Body of pancreas (tissue), 4 donors: Measurements from ENCODE around the gene CPNE7. TPM values are rescaled to one million over a fixed set of nuclear protein-coding genes. Genes with fewer than 3 reads are reported as not detected.

Experiments
- ATAC-seq: fragments of 150-250 bp; one replicate; pipeline ENCODE4 v1.9.1; 2016
- DNase-seq, 4 donors: peaks; one replicate each; pipeline ENCODE4 v3.0.0-alpha.2; 2019
- H3K27ac ChIP-seq, 4 donors: fragments of 200-600 bp; sonication (generic); 1 replicate in 3 of 4; 2 replicates in 1 of 4; pipeline versions ENCODE4 v1.5.1 to v1.6.1; 2016 to 2019; ENCODE audit warnings: mild to moderate bottlenecking in 1 of 4, mixed read lengths in 1 of 4, moderate library complexity in 1 of 4
- H3K27me3 ChIP-seq, 2 donors: fragments of 200-600 bp; sonication (generic); one replicate each; pipeline ENCODE4 v1.6.0; 2016; ENCODE audit warnings: mild to moderate bottlenecking in 1 of 2
- H3K36me3 ChIP-seq, 2 donors: fragments of 200-600 bp; sonication (generic); replicated peaks in 1 of 2; 2 replicates each; pipeline ENCODE4 v1.5.1; 2016; ENCODE audit warnings: low read depth in 2 of 2; ENCODE audit not compliant: insufficient read depth in 1 of 2
- H3K4me1 ChIP-seq: fragments of 200-600 bp; sonication (generic); one replicate; pipeline ENCODE4 v1.6.0; 2016
- H3K4me3 ChIP-seq, 2 donors: fragments of 200-600 bp; sonication (generic); 1 replicate in 1 of 2; 2 replicates in 1 of 2; pipeline ENCODE4 v1.5.1; 2016 to 2019
- H3K9me3 ChIP-seq, 3 donors: fragments of 200-600 bp; sonication (generic); 1 replicate in 2 of 3; 2 replicates in 1 of 3; pipeline ENCODE4 v1.5.1; 2016
- POLR2A ChIP-seq, 3 donors: fragments of 450-650 bp; IDR thresholded peaks; one replicate each; pipeline ENCODE4 v1.6.1; 2016; ENCODE audit warnings: antibody characterized with exemption in 3 of 3, mild to moderate bottlenecking in 2 of 3
- WGBS, 2 donors: methylation state at CpG; one replicate each; pipeline ENCODE4 v1.1.5; 2017; 5-methylcytosine and 5-hydroxymethylcytosine counted together
- intact Hi-C: fragments of 100-400 bp; cut with DNase I; formaldehyde crosslinking; loops from one replicate; pipeline ENCODE4 v1.15.1; 2023
- total RNA-seq, 2 donors: library from RNA; depleted of rRNA; stranded (reverse); fragments of >200 nt; gene quantifications; one replicate each; pipeline ENCODE4 v1.1.0, GENCODE V29; 2016
- TF ChIP-seq, protein P1 (sequence below), 7 experiments: fragments of 450-650 bp in 4 of 7; fragments of 200-600 bp in 3 of 7; sonication (generic) in 3 of 7; IDR thresholded peaks; one replicate each; pipeline ENCODE4 v1.5.1; 2016 to 2019; ENCODE audit warnings: antibody characterized with exemption in 7 of 7

The CPNE7 gene
- total RNA-seq, 2 donors from 2014 or later, result 2.1 TPM; not detected in 1

GRCh38 chr16:89612415-89613166 is 37.0 kb downstream of the CPNE7 start:
- intact Hi-C loops, result no loop called here
- no peaks in the 10 kb centered on the region for H3K36me3 ChIP-seq
- DNase-seq, result no peak
- no peak for ATAC-seq
- no peaks in the 10 kb centered on the region for H3K27me3 ChIP-seq
- H3K9me3 ChIP-seq, result no peaks in the 10 kb centered on the region
- TF ChIP-seq POLR2A (IDR thresholded peaks at IDR 0.05), result no peak
- TF ChIP-seq, protein P1, sequence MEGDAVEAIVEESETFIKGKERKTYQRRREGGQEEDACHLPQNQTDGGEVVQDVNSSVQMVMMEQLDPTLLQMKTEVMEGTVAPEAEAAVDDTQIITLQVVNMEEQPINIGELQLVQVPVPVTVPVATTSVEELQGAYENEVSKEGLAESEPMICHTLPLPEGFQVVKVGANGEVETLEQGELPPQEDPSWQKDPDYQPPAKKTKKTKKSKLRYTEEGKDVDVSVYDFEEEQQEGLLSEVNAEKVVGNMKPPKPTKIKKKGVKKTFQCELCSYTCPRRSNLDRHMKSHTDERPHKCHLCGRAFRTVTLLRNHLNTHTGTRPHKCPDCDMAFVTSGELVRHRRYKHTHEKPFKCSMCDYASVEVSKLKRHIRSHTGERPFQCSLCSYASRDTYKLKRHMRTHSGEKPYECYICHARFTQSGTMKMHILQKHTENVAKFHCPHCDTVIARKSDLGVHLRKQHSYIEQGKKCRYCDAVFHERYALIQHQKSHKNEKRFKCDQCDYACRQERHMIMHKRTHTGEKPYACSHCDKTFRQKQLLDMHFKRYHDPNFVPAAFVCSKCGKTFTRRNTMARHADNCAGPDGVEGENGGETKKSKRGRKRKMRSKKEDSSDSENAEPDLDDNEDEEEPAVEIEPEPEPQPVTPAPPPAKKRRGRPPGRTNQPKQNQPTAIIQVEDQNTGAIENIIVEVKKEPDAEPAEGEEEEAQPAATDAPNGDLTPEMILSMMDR (IDR thresholded peaks at IDR 0.05), result no peak
- 90 to 91% methylated on average over 20 of the region's 20 CpGs for WGBS, 2 donors
- H3K4me3 ChIP-seq, result no peak overlapping the region
- peak overlapping the region; percentile 80 to 89 (median 88) for H3K27ac ChIP-seq
- H3K4me1 ChIP-seq, result peaks cover 21% of the 10 kb centered on the region

DNA sequence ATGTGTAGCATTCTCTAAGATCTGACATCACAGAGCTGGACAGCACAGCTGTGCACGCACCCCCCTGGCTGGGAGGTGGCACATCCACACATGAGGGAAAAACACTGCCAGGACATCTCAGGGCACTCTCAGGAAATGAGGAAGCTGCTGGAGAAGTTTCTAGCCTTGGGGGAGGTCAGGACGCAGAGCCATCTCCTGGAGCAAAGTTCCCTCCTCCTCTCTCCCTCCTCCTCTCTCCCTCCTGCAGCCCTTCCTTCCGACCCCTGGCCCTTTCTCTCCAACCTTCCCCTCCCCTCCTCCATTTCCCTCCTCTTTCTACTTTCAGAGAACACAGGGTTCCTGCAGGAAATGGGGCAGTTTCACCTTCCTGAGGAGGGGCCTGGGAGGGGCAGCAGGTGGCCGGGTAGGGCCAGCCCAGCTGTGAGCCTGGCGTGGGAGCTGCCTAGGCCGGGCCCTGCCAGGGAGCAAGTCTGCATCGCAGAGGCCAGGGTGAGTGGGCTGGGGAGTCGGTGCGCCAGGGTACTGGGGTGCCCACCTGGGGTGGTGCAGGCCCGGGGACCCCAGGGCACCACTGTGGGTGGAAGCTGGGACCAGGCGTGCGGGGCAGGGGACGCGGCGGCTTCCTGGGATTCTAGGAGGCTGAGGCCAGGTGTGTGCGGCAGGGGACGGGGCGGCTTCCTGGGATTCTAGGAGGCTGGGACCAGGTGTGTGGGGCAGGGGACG is 37.8 kb downstream of the CPNE7 start, which contains the start of gene DPEP1:
Gene DPEP1, plus strand, starts transcription at position 412 of the 723 bp plus-strand sequence. CDS start 16,769 bp downstream, outside the sequence.
- peak within 1 kb of the TSS in 1 of 2 donors; percentile 27 for H3K4me3 ChIP-seq
- peak within 1 kb of the TSS; percentile 80 to 89 (median 88) for H3K27ac ChIP-seq
- no peaks in the 10 kb centered on the region for H3K27me3 ChIP-seq
- peaks cover 21% of the 10 kb centered on the region for H3K4me1 ChIP-seq
- peak; percentile 38 to 64 (median 50) for TF ChIP-seq POLR2A (IDR thresholded peaks at IDR 0.05)
- TF ChIP-seq, protein P1 (IDR thresholded peaks at IDR 0.05), result no peak
- H3K9me3 ChIP-seq, result no peaks in the 10 kb centered on the region
- peak; percentile 83 to 90 (median 85) for DNase-seq
- H3K36me3 ChIP-seq, result no peaks in the 10 kb centered on the region
- 27 to 36% methylated on average over 8 to 19 of the region's 19 CpGs for WGBS, 2 donors
- ATAC-seq, result peak; percentile 93
- intact Hi-C loops, result no loop called here

DNA sequence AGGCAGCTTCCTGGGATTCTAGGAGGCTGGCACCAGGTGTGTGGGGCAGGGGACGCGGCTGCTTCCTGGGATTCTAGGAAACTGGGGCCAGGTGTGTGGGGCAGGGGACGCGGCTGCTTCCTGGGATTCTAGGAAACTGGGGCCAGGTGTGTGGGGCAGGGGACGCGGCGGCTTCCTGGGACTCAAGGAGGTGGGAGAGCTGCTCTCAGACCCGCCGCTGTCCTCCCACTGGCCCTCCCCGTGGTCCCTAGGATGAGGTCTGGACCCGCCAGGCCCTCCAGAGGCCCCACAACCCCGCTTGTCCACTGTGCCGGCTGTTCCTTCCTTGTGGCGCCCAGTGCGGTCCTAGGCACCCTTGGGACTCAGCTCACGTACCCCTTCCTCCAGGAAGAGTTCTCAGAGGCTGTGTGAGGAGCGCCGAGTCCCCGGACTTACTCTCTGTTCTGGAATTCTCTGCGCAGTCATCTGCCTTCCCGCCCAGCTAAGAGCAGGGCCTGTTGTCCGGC is 38.4 kb downstream of the CPNE7 start:
- Histone ChIP-seq H3K27ac (peak overlapping the region; percentile 80 to 89 (median 88)), H3K4me3 (peak overlapping the region in 1 of 2 donors; percentile 27), H3K36me3 (no peaks in the 10 kb centered on the region), H3K9me3 (no peaks in the 10 kb centered on the region), H3K4me1 (peaks cover 21% of the 10 kb centered on the region), H3K27me3 (no peaks in the 10 kb centered on the region)
- ATAC-seq, result peak; percentile 23
- intact Hi-C loops, result no loop called here
- 39 to 40% methylated on average over 4 to 22 of the region's 22 CpGs for WGBS, 2 donors
- peak in 1 of 4 donors; percentile 78 for DNase-seq
- TF ChIP-seq, protein P1 (IDR thresholded peaks at IDR 0.05), result no peak
- TF ChIP-seq POLR2A (IDR thresholded peaks at IDR 0.05), result no peak

DNA sequence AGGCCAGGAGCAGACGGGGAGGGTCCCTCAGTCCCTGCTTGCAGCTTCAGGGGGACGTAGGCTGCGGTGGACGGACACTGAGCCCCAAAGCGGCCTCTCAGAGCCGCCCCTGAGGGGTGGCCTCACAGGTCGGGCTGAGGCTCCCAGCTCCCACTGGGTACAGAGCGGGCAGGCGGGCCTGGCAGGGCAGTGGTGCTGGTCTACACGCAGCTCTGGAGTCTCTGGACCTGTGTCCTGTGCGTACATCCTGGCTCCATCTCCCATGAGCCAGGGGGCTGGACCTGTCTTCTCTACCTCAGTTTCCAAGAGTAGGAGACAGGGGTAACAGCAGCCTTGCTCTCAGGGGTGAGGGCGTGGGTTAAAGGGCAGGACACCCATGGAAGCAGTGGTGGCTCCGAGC is 39.6 kb downstream of the CPNE7 start:
- Histone ChIP-seq H3K27ac (peak overlapping the region in 1 of 4 donors; percentile 17), H3K4me3 (no peak overlapping the region), H3K9me3 (no peaks in the 10 kb centered on the region), H3K36me3 (no peaks in the 10 kb centered on the region), H3K27me3 (no peaks in the 10 kb centered on the region), H3K4me1 (peaks cover 21% of the 10 kb centered on the region)
- intact Hi-C loops, result no loop called here
- 93 to 96% methylated on average over 4 to 12 of the region's 13 CpGs for WGBS, 2 donors
- TF ChIP-seq, protein P1 (IDR thresholded peaks at IDR 0.05), result no peak
- TF ChIP-seq POLR2A (IDR thresholded peaks at IDR 0.05), result no peak
- ATAC-seq (no peak), DNase-seq (no peak)
